Coronary artery (tissue), 2 donors: ENCODE results near the gene ZNF462.

Experiments
- DNase-seq: peaks from one replicate; pipeline ENCODE4 v3.0.0-alpha.2; 2017; ENCODE audit warnings: low spot score
- H3K27ac ChIP-seq, 2 donors: fragments of 200-600 bp; sonication (generic); one replicate each; pipeline ENCODE4 v1.5.1; 2016 to 2019
- H3K4me3 ChIP-seq: fragments of 200-600 bp; sonication (generic); 2 replicates; pipeline ENCODE4 v1.5.1; 2016; ENCODE audit warnings: mild to moderate bottlenecking, moderate library complexity
- CTCF ChIP-seq: fragments of 200-600 bp; sonication (generic); IDR thresholded peaks from one replicate; pipeline ENCODE4 v1.5.1; 2019; ENCODE audit warnings: antibody characterized with exemption

The ZNF462 gene

GRCh38 chr9:106994463-106994862 lies 131.5 kb downstream of the ZNF462 start:
- Histone ChIP-seq H3K27ac (no peak overlapping the region), H3K4me3 (no peak overlapping the region)
- no peak for DNase-seq
- no peak for TF ChIP-seq CTCF

GRCh38 chr9:107000218-107000617 lies 137.3 kb downstream of the ZNF462 start:
- no peak for DNase-seq
- TF ChIP-seq CTCF = no peak
- Histone ChIP-seq H3K27ac (no peak overlapping the region), H3K4me3 (no peak overlapping the region)

- H3K27ac ChIP-seq = no peak overlapping the region
- TF ChIP-seq CTCF = no peak
- DNase-seq = no peak
- H3K4me3 ChIP-seq = no peak overlapping the region
Measured at GRCh38 chr9:107005201-107005600, 142.2 kb downstream of the ZNF462 start.

- TF ChIP-seq CTCF = no peak
Measured at GRCh38 chr9:107007402-107007801, 144.4 kb downstream of the ZNF462 start.

GRCh38 chr9:107008011-107008410 lies 145.0 kb downstream of the ZNF462 start:
- DNase-seq = no peak
- Histone ChIP-seq H3K27ac (no peak overlapping the region), H3K4me3 (no peak overlapping the region)
- no peak for TF ChIP-seq CTCF

More at GRCh38 chr9:107007402-107007801, 144.4 kb downstream of the ZNF462 start:
- Histone ChIP-seq H3K27ac (no peak overlapping the region), H3K4me3 (no peak overlapping the region)
- no peak for DNase-seq

GRCh38 chr9:107008447-107008846 lies 145.5 kb downstream of the ZNF462 start:
- Histone ChIP-seq H3K27ac (no peak overlapping the region), H3K4me3 (no peak overlapping the region)
- TF ChIP-seq CTCF = no peak
- DNase-seq = no peak

- no peak for TF ChIP-seq CTCF
Measured at GRCh38 chr9:107016383-107016782, 153.4 kb downstream of the ZNF462 start.

More at GRCh38 chr9:107016383-107016782, 153.4 kb downstream of the ZNF462 start:
- no peak for DNase-seq
- no peak overlapping the region for H3K4me3 ChIP-seq
- no peak overlapping the region for H3K27ac ChIP-seq
